GM23248 (cell line): ENCODE measurements around the gene SETX. TPM values are rescaled to one million over a fixed set of nuclear protein-coding genes. Genes with fewer than 3 reads are reported as not detected.

Experiments used
- DNase-seq: peaks from one replicate; pipeline ENCODE4 v3.0.0-alpha.2; 2015
- H2AFZ ChIP-seq: fragments of 200-600 bp; sonication (generic); 2 replicates; pipeline ENCODE4 v1.6.1; 2016; ENCODE audit warnings: antibody characterized with exemption
- H3F3A ChIP-seq: fragments of 200-600 bp; sonication (generic); 2 replicates; pipeline ENCODE4 v1.6.1; 2016; ENCODE audit warnings: mild to moderate bottlenecking, antibody characterized with exemption, mixed run types; ENCODE audit not compliant: insufficient read depth
- H3K27ac ChIP-seq: fragments of 200-600 bp; sonication (generic); 2 replicates; pipeline ENCODE4 v1.5.1; 2016; ENCODE audit warnings: mild to moderate bottlenecking
- H3K27me3 ChIP-seq: fragments of 200-600 bp; sonication (generic); replicated peaks from 2 replicates; pipeline ENCODE4 v1.6.1; 2016; ENCODE audit warnings: mild to moderate bottlenecking; ENCODE audit not compliant: insufficient read depth
- H3K36me3 ChIP-seq: fragments of 200-600 bp; sonication (generic); 2 replicates; pipeline ENCODE4 v1.6.1; 2016; ENCODE audit warnings: low read depth, mild to moderate bottlenecking
- H3K4me1 ChIP-seq: fragments of 200-600 bp; sonication (generic); 2 replicates; pipeline ENCODE4 v1.6.1; 2016; ENCODE audit warnings: mild to moderate bottlenecking; ENCODE audit not compliant: insufficient read depth
- H3K4me2 ChIP-seq: fragments of 200-600 bp; sonication (generic); one replicate; pipeline ENCODE4 v1.6.1; 2016; ENCODE audit warnings: mild to moderate bottlenecking; ENCODE audit not compliant: unreplicated experiment
- H3K4me3 ChIP-seq: fragments of 200-600 bp; sonication (generic); 2 replicates; pipeline ENCODE4 v1.5.1; 2016; ENCODE audit warnings: mild to moderate bottlenecking
- H3K79me2 ChIP-seq: fragments of 200-600 bp; sonication (generic); 2 replicates; pipeline ENCODE4 v1.6.1; 2016; ENCODE audit warnings: mild to moderate bottlenecking; ENCODE audit not compliant: insufficient read depth
- H3K9ac ChIP-seq: fragments of 200-600 bp; sonication (generic); 2 replicates; pipeline ENCODE4 v1.6.1; 2016; ENCODE audit warnings: mild to moderate bottlenecking
- H3K9me2 ChIP-seq: fragments of 200-600 bp; sonication (generic); 2 replicates; pipeline ENCODE4 v1.6.1; 2016; ENCODE audit warnings: mixed run types, mild to moderate bottlenecking, moderate library complexity; ENCODE audit not compliant: insufficient read depth
- H3K9me3 ChIP-seq: fragments of 200-600 bp; sonication (generic); one replicate; pipeline ENCODE4 v1.6.1; 2017; ENCODE audit warnings: low read depth
- H4K20me1 ChIP-seq: fragments of 200-600 bp; sonication (generic); 2 replicates; pipeline ENCODE4 v1.6.0; 2016; ENCODE audit not compliant: insufficient read depth
- EZH2 ChIP-seq: fragments of 200-600 bp; sonication (generic); IDR thresholded peaks from 2 replicates; pipeline ENCODE4 v1.6.1; 2018; ENCODE audit warnings: antibody characterized with exemption, mild to moderate bottlenecking; ENCODE audit not compliant: insufficient read depth, poor library complexity, severe bottlenecking
- EZH2phosphoT487 ChIP-seq: fragments of 200-600 bp; sonication (generic); IDR thresholded peaks from 2 replicates; pipeline ENCODE4 v1.6.1; 2018; ENCODE audit warnings: antibody characterized with exemption, moderate library complexity, mild to moderate bottlenecking, low read depth; ENCODE audit not compliant: insufficient read depth
- WGBS, 2 experiments: methylation state at CpG; one replicate each; pipeline ENCODE4 v1.1.6; 2015 to 2017; ENCODE audit warnings: low lambda C conversion rate in 2 of 2, low coverage in 1 of 2; ENCODE audit errors: missing lambda C conversion rate in 2 of 2; 5-methylcytosine and 5-hydroxymethylcytosine counted together
- in situ Hi-C: fragments of 300-500 bp; cut with MboI; formaldehyde crosslinking; loops from 2 replicates; pipeline ENCODE4 v1.15.0; 2020
- polyA plus RNA-seq: library from polyadenylated mRNA; unstranded; fragments of >200 nt; fragmentation: Nextera tagmentation; extraction: Ambion mirVana; gene quantifications from 2 replicates; pipeline ENCODE4 v1.2.1, GENCODE V29; 2016
- total RNA-seq: library from RNA; depleted of rRNA; stranded (reverse); fragments of >200 nt; shearing (Covaris generic); gene quantifications from 2 replicates; pipeline ENCODE4 v1.2.3, GENCODE V29; 2014

The SETX gene
- total and polyA plus RNA-seq, 2 experiments from 2014 or later, result 15.6 to 47.3 TPM

DNA sequence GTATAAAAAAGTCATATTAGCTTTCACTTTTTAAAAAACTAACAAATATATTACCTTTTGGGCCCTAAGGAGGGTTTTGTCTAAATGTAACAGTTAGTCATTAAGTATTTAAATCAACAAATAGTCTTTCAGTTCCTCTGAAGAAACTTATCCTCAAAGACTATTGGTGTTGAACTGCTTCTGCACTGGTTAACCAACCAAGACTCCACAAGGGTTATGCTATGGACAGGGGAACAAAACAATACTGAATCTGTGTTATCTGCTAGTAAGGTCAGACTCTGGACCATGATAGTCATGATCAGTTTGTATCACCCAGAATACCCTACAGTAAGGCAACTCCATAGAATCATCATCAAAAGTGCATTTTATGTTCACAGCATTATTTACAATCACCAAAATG is 42.4 kb downstream of the SETX start:
- no peak overlapping the region for H2AFZ ChIP-seq
- H3K36me3 ChIP-seq, result peaks cover 74% of the 10 kb centered on the region
- peaks cover 82% of the 10 kb centered on the region for H3K79me2 ChIP-seq
- TF ChIP-seq EZH2phosphoT487 (no peak), EZH2 (no peak)
- H3F3A ChIP-seq, result peaks cover 43% of the 10 kb centered on the region
- H3K9me3 ChIP-seq, result no peaks in the 10 kb centered on the region
- H3K9me2 ChIP-seq, result no peaks in the 10 kb centered on the region
- no peak overlapping the region for H3K4me3 ChIP-seq
- no peak overlapping the region for H3K27ac ChIP-seq
- H3K4me2 ChIP-seq, result no peak overlapping the region
- no peak overlapping the region for H3K9ac ChIP-seq
- DNase-seq, result no peak
- H3K4me1 ChIP-seq, result no peaks in the 10 kb centered on the region
- peaks cover 7% of the 10 kb centered on the region; the same call in 1 of the 2 replicates for H4K20me1 ChIP-seq
- H3K27me3 ChIP-seq, result no peaks in the 10 kb centered on the region
- in situ Hi-C loops, result no loop called here

DNA sequence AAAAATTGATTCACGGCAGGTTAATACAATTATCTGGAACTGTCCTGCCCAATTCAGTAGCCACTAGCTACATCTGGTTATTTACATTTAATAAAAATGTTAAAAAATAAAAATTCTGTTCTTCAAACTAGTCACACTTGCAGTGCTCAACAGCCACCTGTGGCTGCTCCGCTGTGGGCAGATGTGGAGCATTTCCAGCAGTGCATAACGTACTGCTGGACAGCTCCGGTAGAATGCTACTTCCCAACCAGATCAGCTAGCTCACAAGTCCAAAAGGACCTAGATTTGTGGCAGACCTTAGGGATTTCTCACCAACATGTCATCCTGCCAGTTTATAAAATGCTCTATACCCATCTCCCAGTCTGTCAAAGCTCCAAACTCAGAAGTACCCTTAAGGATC is 42.8 kb downstream of the SETX start:
- Histone ChIP-seq H3F3A (peaks cover 42% of the 10 kb centered on the region), H3K36me3 (peaks cover 73% of the 10 kb centered on the region), H3K4me2 (no peak overlapping the region), H2AFZ (no peak overlapping the region), H3K79me2 (peaks cover 81% of the 10 kb centered on the region), H4K20me1 (peaks cover 7% of the 10 kb centered on the region; the same call in 1 of the 2 replicates), H3K9ac (no peak overlapping the region), H3K9me2 (no peaks in the 10 kb centered on the region), H3K27ac (no peak overlapping the region), H3K4me3 (no peak overlapping the region), H3K4me1 (no peaks in the 10 kb centered on the region), H3K27me3 (no peaks in the 10 kb centered on the region), H3K9me3 (no peaks in the 10 kb centered on the region)
- in situ Hi-C loops, result no loop called here
- TF ChIP-seq EZH2 (no peak), EZH2phosphoT487 (no peak)
- no peak for DNase-seq
- WGBS, 2 experiments, result 85 to 91% methylated on average over 4 of the region's 4 CpGs

DNA sequence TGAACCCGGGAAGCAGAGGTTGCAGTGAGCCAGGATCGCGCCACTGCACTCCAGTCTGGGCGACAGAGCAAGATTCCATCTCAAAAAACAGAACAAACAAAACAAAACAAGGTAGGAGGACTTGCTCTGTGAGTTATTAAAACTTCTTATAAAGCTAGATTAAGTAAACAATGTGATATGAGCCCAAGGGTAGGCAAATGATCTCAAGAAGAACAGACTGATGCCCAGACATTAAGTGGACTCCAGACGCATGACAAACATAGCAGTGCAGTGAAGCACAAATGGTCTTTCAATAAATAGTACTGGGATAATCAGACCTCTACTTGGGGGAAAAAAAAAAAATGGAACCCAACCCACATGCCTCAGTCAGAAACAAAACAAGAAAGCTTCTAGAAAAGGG is 45.7 kb downstream of the SETX start:
- no peaks in the 10 kb centered on the region for H3K9me2 ChIP-seq
- H2AFZ ChIP-seq, result no peak overlapping the region
- DNase-seq, result no peak
- H3K79me2 ChIP-seq, result peaks cover 71% of the 10 kb centered on the region
- no peak overlapping the region for H3K4me3 ChIP-seq
- H3F3A ChIP-seq, result peaks cover 43% of the 10 kb centered on the region
- H3K27me3 ChIP-seq, result no peaks in the 10 kb centered on the region
- H3K36me3 ChIP-seq, result peaks cover 71% of the 10 kb centered on the region
- no peaks in the 10 kb centered on the region for H3K9me3 ChIP-seq
- H4K20me1 ChIP-seq, result no peaks in the 10 kb centered on the region
- no peak overlapping the region for H3K9ac ChIP-seq
- no peak overlapping the region for H3K27ac ChIP-seq
- H3K4me2 ChIP-seq, result no peak overlapping the region
- no peaks in the 10 kb centered on the region for H3K4me1 ChIP-seq
- 98% methylated on average over 5 of the region's 5 CpGs for WGBS, 2 experiments
- TF ChIP-seq EZH2, result no peak
- no peak for TF ChIP-seq EZH2phosphoT487
- in situ Hi-C loops, result no loop called here

DNA sequence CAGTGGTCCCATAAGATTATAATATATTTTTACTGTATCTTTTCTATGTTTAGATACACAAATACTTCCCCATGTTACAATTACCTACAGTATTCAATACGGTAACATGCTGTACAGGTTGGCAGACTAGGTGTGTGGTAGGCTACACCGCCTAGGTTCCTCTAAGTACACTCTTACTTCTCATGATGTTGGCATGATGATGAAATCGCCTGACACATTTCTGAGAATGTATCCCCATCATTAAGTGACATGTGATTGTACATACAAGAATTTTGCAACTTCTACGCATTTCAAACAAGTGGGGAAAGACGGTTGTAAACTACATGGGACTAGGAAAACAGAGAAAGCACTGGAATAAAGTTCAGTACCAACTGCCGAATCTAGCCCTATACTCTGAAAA is 53.3 kb downstream of the SETX start:
- peaks cover 62% of the 10 kb centered on the region for H3K36me3 ChIP-seq

DNA sequence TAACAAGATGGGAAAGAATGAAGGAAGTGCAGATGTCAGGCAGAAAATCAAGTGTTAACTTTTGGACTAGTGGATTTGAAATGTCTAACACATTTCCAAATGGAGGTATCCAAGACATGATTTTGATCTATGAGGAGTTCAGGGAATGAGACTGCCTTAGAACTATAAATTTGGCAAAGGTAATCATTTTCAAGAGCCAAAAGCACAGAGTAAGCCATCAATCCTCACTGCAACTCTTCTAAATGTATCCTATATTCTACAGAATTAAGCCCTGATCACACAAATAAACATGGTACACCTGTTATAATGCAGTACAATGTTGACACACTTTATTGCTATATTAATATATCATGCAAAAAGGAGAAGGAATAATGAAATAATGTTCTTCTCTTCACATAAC is 55.6 kb downstream of the SETX start:
- peaks cover 15% of the 10 kb centered on the region for H4K20me1 ChIP-seq
- no peak overlapping the region for H3K27ac ChIP-seq
- peaks cover 81% of the 10 kb centered on the region for H3K36me3 ChIP-seq
- no peak overlapping the region for H3K4me2 ChIP-seq
- in situ Hi-C loops, result no loop called here
- no peak overlapping the region for H3K4me3 ChIP-seq
- peaks cover 3% of the 10 kb centered on the region; the same call in 1 of the 2 replicates for H3K4me1 ChIP-seq
- no peaks in the 10 kb centered on the region for H3K9me2 ChIP-seq
- H3K9me3 ChIP-seq, result no peaks in the 10 kb centered on the region
- H2AFZ ChIP-seq, result no peak overlapping the region
- H3K9ac ChIP-seq, result no peak overlapping the region
- no peak for TF ChIP-seq EZH2
- no peak for TF ChIP-seq EZH2phosphoT487
- peaks cover 70% of the 10 kb centered on the region for H3K79me2 ChIP-seq
- peaks cover 12% of the 10 kb centered on the region; the same call in 1 of the 2 replicates for H3F3A ChIP-seq
- no peaks in the 10 kb centered on the region for H3K27me3 ChIP-seq
- no peak for DNase-seq

More for the DNA sequence above, 53.3 kb downstream of the SETX start:
- H3K79me2 ChIP-seq, result peaks cover 63% of the 10 kb centered on the region
- TF ChIP-seq EZH2phosphoT487, result no peak
- no peak for TF ChIP-seq EZH2
- 88 to 92% methylated on average over 6 of the region's 6 CpGs for WGBS, 2 experiments
- no peak for DNase-seq
- peaks cover 3% of the 10 kb centered on the region; the same call in 1 of the 2 replicates for H3K4me1 ChIP-seq
- no peaks in the 10 kb centered on the region for H3K9me3 ChIP-seq
- no peak overlapping the region for H3K9ac ChIP-seq
- no peak overlapping the region for H3K4me3 ChIP-seq
- H3K9me2 ChIP-seq, result no peaks in the 10 kb centered on the region
- H2AFZ ChIP-seq, result no peak overlapping the region
- H3K27me3 ChIP-seq, result no peaks in the 10 kb centered on the region
- peaks cover 24% of the 10 kb centered on the region; the same call in 1 of the 2 replicates for H3F3A ChIP-seq
- H3K4me2 ChIP-seq, result no peak overlapping the region
- H4K20me1 ChIP-seq, result peaks cover 15% of the 10 kb centered on the region
- in situ Hi-C loops, result no loop called here
- no peak overlapping the region for H3K27ac ChIP-seq
